Lower leg skin (tissue), 3 donors: ENCODE measurements around the gene KDM2B.

ENCODE experiments used
- CTCF ChIP-seq, 3 donors: fragments of 450-650 bp; IDR thresholded peaks; one replicate each; pipeline ENCODE4 v1.5.1; 2016; ENCODE audit warnings: antibody characterized with exemption in 3 of 3, mild to moderate bottlenecking in 3 of 3, moderate library complexity in 2 of 3
- POLR2A ChIP-seq, 2 donors: fragments of 450-650 bp; IDR thresholded peaks; one replicate each; pipeline ENCODE4 v1.6.1; 2016 to 2017; ENCODE audit warnings: antibody characterized with exemption in 2 of 2, mild to moderate bottlenecking in 1 of 2, moderate library complexity in 1 of 2

GRCh38 chr12:121446750-121447149, 134.1 kb downstream of the KDM2B start:
- TF ChIP-seq CTCF (IDR thresholded peaks at IDR 0.05) (no peak), POLR2A (IDR thresholded peaks at IDR 0.05) (no peak)
